Stimulated activated CD8-positive, alpha-beta memory T cell treated with anti-CD3 and anti-CD28 coated beads, Interleukin-15, amount 100 ng/mL, for 4 hours (primary cell): ENCODE data around the gene ASIC4.

Source experiments
- DNase-seq, 2 donors: peaks; one replicate each; pipeline ENCODE4 v3.0.0-alpha.2; 2020; ENCODE audit warnings: low read depth in 2 of 2

Gene ASIC4

DNA sequence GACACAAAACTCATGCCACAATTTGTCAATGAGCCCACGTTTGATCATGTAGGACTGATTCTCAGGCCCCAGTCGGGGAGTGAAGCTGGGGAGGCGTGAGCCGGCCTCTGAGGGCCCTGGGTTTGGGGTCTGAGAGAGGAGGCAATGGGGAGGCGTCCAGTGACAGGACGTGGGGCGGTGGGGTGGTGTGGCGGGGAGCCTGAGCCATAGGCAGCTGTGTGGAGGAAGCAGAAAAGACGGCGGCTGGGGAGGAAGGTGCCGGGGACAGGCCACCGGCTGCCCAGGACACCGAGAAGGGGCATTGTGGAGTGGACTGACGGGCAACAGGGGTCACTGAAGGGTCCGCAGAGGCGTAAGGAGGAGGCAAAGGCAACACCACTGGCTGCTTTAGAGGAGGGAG, 22.1 kb downstream of the ASIC4 start:
- DNase-seq, result no peak

DNA sequence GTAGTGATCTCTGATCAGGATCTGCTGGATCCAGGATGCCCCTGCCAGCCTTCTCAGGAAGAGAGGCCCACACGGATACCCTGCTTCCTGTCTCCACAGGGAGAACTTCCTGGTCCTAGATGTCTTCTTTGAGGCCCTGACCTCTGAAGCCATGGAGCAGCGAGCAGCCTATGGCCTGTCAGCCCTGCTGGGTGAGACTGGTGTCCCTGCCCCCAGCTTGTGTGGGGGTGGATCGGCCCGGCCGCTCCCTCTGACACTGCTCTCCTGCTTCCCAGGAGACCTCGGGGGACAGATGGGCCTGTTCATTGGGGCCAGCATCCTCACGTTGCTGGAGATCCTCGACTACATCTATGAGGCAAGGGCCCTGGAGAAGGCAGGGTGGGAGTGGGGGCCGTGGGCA, 22.7 kb downstream of the ASIC4 start:
- no peak for DNase-seq

DNA sequence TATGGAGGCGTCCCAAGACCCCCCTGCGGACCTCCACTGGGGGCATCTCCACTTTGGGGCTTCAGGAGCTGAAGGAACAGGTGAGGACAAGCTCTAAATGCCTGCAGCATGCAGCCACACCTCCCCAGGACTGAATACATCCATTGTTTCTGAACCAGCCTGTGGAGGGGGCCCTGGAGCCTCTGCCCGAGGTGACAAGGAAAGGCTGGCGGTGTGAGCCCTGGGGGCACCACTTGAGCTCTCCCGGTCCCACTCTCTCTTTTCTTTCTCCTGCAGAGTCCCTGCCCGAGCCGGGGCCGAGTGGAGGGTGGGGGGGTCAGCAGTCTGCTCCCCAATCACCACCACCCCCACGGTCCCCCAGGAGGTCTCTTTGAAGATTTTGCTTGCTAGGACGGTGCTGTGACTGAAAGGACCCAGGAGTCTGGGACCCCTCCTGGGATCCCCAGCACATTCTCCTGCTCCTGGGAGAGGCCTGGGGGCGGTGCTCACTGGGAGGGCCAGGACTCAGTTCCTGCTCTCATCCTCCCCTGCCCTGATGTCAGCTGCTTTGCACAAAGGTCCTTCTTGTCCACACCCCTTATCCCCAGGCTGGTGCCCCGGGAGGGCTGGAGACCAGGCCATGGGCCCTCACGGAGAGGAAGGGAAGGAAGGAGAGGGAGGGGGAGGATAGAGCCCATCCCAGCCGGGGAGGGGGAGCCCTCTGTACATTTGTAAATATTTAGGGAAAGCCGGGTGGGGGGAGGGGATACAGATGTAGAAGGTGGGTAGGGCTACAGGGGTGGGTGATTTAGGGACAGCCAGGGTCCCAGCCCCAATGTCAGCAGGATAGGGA, 23.6 kb downstream of the ASIC4 start:
- no peak for DNase-seq

DNA sequence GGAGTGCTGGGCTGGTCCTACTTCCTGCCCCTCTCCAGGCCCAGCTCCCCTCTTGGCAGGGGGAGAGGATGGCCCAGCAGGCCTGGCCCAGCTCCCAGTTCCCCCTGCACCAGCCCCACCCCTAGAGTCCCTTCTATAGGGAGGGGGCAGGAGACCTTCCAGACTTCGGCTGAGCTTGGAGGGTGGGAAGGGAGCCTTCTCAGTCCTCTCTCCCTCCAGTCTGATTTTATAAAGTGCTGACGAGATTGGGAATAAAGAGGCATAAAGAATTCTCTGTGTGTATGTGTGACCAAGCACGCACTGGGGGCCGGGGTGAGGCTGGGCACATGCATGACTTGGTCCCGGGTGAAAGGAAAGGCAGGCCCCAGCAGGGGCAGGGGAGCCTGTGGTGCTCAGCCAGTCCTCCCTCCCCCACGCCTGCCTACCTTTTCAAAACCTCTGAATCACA, 24.2 kb downstream of the ASIC4 start:
- DNase-seq, result no peak

DNA sequence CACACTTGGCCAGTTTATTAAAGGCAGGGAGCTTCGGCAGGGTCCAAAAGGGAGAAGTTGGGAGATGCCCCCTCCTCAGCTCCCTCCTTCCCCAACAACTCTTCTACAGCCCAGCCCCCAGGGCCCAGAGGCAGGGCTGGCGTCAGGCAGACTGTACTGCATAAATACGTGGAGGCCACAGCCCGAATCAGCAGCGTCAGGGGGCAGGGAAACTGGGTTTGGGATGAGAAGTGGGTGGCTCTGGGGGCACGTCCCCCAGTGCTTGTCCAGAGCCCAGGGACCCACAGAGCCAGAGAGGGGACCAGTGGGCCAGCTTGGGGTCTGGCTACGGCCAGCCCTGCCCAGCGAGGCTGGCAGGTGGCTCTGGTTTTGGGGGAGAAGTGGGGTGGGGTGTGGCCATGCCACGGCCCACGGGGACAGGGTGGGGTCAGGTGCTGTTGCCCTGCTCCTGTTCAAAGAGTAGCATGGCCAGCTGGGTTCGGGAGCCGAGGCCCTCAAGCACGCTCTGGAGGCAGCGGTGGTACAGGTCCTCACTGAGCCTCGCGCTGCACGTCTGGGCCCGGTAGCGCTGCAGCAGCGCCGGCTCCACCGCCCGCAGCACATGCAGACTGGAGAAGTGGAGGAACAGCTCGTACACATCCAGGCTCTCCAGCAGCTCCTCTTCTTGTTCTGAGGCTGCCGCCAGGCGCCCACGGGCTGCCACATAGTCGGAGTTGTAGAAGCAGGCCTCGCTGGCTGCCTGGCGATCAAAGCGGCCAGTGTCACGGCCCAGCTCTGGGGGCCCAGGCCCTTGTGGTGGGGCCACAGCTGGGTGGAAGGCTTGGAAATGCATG, 24.9 kb downstream of the ASIC4 start:
- DNase-seq, result no peak

DNA sequence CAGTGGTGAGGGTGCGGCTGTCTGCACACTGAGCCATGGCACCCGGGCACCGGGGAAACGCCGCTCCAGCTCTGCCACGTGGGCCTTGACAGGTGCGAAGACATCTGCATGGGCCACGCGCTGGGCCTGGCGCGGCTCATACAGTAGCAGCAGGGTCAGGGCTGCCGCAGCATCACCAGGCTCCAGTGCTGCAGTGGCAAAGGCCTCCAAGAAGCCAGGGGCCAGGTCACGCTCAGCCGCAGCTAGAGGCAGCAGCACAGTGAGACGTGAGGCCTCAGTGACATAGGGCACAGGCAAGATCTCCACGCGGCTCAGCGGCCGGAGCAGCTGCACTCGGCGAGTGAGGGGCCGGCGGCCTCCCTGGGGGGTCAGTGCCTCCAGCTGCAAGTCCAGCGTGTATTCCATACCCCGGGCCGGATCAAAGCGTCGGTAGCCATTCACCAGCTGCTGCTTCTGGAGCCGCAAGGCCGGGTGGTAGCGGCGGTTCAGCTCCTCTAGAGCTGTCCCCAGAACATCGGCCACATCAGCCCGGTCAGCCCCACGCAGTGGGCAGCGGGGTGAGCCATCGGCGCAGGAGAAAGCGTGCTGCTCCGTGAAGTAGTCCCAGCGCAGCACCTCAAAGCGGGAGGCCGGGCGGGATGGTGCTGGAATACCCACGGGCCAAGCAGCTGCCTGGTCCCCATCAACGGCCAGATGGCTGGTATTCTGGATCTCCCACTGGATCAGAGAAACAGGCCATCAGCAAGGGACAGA, 25.8 kb downstream of the ASIC4 start:
- no peak for DNase-seq

DNA sequence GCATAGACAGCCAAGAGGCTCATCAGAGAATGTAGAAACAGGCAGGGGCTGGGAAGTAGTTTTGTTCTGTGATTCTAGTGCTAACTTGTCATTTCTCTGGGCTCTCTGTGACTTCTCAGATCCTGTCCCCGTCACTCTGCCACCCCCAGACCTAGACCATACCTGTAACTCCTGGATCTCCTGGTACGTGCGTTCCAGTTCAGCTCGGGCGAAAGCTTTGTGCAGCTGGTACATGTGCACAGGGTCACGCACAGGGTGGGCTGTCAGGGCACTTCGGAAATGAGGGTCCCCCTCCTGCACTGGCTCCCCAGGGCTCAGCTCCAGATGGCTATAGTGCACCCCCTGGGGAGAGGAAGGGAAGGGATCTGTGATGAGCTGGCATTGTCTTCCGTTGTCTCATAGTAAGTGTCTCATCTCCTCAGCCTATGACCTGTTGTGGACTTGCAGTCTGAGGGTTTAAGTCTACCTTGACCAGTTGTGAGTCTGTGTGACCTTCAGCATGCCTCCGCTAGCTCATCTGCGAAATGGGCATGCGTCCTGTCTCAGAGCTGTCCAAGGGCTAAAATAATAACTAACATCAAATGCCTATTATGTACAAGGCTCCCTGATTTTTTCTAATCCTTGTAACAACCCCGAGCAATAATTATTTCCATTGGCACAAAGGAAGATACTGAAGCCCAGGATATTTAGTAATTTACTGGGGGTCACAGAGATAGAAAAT, 26.7 kb downstream of the ASIC4 start:
- no peak for DNase-seq

DNA sequence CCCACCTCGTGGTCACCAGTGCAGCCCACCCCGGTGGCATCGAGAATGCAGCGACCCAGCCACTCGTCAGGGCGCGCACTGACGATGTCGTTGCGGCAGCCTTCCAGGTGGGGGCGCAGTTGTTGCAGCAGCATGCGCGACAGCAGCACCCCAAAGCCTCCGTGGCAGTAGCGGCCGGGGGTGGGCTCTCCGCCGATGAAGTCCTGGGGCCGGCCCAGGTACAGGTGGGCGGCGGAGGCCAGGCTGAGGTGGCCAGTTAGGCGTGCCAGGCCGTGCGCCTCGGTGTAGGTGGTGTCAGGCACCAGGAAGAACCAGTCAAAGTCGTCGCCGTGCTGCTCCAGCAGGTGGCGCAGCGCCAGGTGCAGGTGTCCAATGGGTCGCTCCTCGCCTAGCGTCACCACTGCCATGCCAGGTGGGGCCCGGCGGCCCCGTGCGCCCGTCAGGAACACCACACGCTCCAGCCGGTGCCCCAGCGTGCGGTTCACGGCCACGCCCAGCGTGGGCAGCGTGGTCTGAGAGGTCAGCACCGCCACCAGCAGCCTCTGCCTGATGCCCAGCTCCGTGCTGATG, 27.4 kb downstream of the ASIC4 start:
- DNase-seq, result peak; percentile 66 to 72

DNA sequence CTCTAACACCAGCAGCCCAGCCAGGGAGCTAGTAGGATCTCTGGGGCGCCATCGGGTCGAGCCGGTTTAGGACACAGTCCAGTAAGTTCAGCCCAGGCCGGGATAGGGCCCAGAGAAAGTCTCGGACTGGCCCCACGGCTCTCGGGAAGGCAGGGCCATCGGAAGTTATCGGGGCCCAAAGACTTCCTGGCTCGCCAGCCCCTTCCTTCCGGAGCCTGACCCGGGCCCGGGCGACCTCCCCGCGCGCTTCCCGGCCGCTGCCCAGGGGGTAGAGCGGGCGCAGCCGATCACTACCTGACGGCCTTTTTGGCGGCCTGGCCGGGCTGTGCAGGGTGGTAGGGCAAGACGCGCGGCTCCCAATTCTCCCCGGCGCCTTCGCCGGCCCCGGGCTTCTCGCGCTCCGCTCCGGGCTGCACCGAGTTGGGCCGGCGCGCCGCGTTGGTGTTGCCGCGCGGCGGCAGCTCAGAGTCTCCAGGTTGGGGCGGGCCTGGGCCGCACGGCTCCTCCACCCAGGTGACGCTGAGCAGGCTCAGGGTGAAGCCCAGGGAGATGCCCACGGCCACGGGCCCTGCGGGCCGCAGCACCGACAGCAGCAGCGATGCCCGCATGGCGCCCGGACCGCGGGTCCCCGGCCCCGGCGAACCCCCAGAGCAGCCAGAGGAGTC, 28.8 kb downstream of the ASIC4 start:
- DNase-seq, result no peak

DNA sequence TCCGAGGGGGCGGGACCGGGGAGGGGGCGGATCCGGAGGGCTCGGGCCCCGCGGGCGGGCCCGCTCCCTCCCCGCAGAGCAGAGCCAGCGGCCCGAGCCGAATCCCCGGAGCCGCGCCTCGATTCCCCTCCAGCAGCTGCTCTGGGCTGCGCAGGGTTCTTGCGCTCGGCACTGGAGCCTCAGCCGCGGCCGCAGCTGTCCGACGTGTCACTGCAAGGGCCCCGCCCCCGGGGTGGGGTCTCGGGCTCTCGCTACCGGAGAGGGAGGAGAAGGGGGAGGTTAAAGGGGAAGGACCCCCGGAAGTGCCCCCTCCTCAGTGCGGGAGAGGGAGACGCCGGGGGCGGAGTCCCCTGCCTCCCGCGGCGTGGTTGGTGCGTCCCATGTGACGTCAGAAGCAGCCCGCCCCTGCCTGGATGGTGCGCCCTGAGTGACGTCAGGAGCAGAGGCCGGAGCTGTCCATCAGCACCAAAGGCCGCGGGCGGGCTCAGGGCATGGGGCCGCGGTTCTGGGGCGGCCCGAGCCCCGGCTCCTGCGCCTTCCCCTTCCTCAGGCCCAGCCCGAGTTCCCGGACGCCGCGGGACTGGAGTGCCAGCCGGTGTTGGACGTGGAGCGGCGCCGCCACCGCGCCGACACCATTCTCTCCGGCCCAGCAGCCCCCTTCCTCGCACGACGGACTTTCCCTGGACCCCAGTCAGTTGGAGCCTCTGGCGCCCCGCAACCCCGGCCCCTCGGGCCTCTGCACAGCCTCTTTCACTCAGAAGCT, 29.5 kb downstream of the ASIC4 start, which contains the start of the genes CHPF and TMEM198:
Gene CHPF, minus strand, starts transcription at position 214 of the 763 bp plus-strand sequence. CDS start 271 bp downstream, outside the sequence.
Gene TMEM198, plus strand, starts transcription at position 433 of the 763 bp plus-strand sequence. CDS start 700 bp downstream, outside the sequence.
- peak; percentile 81 to 84 for DNase-seq

DNA sequence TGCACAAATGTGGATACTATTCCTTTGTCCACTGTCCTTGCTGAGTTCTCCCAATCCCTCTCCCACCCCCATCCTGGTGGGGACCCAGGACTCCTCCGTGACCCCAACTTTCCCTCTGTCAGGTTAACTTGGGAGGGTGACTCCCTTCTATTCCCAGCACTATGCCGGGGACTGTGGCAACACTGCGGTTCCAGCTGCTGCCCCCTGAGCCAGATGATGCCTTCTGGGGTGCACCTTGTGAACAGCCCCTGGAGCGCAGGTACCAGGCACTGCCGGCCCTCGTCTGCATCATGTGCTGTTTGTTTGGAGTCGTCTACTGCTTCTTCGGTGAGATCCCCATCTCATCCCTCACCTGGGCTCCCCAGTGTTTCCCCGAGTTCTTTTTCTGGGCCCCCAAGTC, 30.3 kb downstream of the ASIC4 start:
- no peak for DNase-seq

DNA sequence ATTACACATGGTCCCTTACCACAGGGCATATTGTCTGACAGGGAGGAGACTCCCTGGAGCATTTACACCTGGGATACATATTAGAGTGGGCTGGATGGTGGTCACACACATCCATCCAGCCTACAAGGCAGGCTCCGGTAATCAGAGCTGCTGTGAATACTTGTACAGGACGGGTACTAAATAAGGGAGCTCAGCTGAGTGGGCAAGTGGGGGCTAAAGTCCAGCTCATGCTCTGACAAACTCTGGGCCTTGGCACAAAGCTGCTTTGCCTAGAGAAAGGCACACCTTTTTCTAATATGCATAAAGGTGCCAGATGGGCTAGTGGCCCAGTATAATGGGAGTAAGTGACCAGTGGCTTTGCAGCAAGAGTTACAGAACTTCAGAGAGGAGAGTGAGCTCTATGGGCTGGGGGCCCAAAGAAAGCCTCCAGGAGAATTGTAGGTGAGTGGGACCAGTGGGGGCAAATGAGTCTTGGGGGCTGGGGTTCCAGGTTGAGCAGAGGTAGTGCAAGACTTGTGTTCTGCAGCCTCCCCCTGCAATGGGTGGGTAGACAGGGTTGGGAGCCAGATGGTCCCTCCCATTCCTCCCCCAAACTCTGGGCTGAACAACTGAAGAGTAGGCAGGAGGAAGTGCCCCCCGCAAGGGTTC, 31.1 kb downstream of the ASIC4 start:
- DNase-seq, result no peak

DNA sequence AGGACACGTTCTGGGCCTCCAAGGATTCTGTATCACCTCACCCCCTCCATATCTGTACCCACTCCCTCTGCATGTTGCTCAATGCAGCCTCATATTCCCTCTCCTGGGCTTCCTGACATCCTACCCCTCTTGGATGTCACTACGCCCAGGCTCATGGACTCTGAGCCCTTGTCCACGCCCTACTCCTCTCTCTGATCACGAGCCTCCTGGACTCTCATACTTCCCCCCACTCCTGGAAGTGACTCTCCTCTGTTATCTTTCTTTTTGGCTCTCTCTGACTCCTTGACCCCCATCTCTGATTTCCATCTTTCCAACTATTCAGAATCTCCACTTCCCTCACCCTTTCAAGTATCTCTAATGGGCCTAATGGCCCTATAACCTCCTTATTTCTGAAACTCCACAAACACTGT, 31.7 kb downstream of the ASIC4 start:
- DNase-seq, result no peak

DNA sequence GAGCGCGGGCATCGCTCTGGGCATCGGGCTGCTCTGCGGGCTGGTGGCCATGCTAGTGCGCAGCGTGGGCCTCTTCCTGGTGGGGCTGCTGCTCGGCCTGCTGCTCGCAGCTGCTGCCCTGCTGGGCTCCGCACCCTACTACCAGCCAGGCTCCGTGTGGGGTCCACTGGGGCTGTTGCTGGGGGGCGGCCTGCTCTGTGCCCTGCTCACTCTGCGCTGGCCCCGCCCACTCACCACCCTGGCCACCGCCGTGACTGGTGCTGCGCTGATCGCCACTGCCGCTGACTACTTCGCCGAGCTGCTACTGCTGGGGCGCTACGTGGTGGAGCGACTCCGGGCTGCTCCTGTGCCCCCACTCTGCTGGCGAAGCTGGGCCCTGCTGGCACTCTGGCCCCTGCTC, 33.3 kb downstream of the ASIC4 start:
- DNase-seq, result no peak

DNA sequence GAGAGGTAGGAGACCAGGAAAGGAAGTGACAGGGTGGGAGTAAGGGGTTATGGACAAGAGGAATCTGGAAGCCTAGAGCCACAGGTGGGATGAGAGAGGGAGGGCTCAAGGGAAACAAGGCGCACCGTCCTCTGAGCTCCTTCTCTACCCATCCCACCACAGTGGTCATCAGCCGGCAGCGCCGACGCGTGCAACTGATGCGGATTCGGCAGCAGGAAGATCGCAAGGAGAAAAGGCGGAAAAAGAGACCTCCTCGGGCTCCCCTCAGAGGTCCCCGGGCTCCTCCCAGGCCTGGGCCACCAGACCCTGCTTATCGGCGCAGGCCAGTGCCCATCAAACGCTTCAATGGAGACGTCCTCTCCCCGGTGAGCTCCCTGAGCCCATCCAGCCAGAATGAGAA, 34.7 kb downstream of the ASIC4 start:
- DNase-seq, result no peak

DNA sequence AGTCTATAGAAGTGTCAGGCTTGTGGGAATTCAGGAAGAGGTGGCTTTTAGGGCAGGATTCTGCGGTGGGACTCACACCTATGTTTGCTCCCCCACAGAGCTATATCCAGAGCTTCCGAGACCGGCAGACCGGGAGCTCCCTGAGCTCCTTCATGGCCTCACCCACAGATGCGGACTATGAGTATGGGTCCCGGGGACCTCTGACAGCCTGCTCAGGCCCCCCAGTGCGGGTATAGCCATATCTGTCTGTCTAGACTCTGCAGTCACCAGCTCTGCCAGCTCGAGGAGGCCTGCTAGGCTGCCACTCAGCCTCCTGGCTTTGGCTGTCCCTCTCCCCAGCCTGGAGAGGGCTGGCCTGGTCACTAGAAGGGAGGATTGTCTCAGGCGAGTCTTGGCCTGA, 35.3 kb downstream of the ASIC4 start:
- DNase-seq, result no peak

DNA sequence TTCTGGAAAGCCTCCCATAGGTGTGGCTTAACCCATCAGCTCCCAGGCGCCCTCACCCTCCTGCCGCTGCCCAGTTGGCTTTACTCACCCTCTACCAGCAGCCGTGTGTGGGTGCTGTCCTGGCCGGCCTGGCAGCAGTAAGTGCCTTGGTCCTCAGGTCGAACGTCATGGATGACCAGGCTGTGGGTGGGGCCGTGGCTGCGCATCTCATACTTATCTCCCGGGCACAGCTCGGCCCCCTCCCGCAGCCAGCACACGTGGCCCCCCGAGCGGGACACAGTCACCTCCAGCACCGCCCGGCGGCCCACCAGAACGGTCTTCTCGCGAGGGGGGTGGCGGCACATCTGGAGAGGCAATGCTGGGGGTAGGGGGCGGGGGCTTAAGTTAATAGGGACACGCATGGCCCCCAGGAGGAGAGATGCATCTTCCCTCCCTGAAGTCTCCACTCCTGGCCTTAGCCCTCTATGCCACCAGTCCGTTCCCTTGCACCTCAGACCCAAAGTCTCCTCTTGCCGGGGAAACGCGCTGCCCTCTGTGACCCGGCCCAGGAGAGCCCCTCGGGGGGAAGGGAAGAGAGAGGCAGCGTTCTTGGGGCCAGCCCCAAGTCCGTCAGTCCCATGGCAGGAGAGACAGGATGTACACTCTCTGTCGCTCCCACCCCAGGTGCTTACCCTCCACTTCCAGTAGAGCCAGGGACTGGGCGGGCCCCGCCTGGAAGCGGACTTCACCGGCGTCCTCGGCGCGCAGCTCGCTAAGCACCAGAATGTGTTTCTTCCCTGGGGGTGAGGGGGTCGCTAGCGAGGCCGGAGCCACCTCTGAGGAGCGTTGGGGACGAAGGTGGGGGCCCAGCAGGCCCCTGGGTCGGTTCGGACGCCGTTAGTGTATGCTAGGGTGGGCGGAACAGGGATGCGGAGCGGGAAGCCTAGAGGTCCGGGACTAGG, 37.4 kb downstream of the ASIC4 start:
- DNase-seq, result no peak
